GM23248 (cell line): ENCODE data around the gene TIGD2.

ENCODE experiments used
- EZH2 ChIP-seq: fragments of 200-600 bp; sonication (generic); IDR thresholded peaks from 2 replicates; pipeline ENCODE4 v1.6.1; 2018; ENCODE audit warnings: antibody characterized with exemption, mild to moderate bottlenecking; ENCODE audit not compliant: insufficient read depth, poor library complexity, severe bottlenecking
- EZH2phosphoT487 ChIP-seq: fragments of 200-600 bp; sonication (generic); IDR thresholded peaks from 2 replicates; pipeline ENCODE4 v1.6.1; 2018; ENCODE audit warnings: antibody characterized with exemption, moderate library complexity, mild to moderate bottlenecking, low read depth; ENCODE audit not compliant: insufficient read depth

DNA sequence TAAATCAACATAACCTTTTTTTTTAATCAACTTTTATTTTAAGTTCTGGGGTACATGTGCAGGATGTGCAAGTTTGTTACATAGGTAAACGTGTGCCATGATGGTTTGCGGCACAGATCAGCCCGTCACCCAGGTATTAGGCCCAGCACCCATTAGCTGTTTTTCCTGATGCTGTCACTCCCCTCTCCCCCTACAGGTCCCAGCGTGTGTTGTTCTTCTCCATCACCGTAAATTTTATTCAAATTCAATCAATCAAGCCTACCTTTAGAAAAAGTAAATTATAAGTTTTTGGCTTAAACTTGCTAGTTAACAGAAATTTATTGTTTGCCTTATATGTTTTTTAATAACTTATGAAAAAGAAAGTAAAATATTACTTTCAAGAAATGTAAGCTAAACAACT is 25.9 kb downstream of the TIGD2 start:
- TF ChIP-seq EZH2phosphoT487 (no peak), EZH2 (no peak)
